Body of pancreas (tissue), 4 donors: ENCODE data around the gene CLCA4. TPM values are rescaled to one million over a fixed set of nuclear protein-coding genes. Genes with fewer than 3 reads are reported as not detected.
"Not testable (repeated sequence)": the region's sequence is repeated elsewhere in the genome, so short reads cannot be mapped to it uniquely, and the experiment has no call there.

Source experiments
- ATAC-seq: fragments of 150-250 bp; one replicate; pipeline ENCODE4 v1.9.1; 2016
- DNase-seq, 4 donors: peaks; one replicate each; pipeline ENCODE4 v3.0.0-alpha.2; 2019
- H3K27ac ChIP-seq, 4 donors: fragments of 200-600 bp; sonication (generic); 1 replicate in 3 of 4; 2 replicates in 1 of 4; pipeline versions ENCODE4 v1.5.1 to v1.6.1; 2016 to 2019; ENCODE audit warnings: mild to moderate bottlenecking in 1 of 4, mixed read lengths in 1 of 4, moderate library complexity in 1 of 4
- H3K27me3 ChIP-seq, 2 donors: fragments of 200-600 bp; sonication (generic); one replicate each; pipeline ENCODE4 v1.6.0; 2016; ENCODE audit warnings: mild to moderate bottlenecking in 1 of 2
- H3K36me3 ChIP-seq, 2 donors: fragments of 200-600 bp; sonication (generic); replicated peaks in 1 of 2; 2 replicates each; pipeline ENCODE4 v1.5.1; 2016; ENCODE audit warnings: low read depth in 2 of 2; ENCODE audit not compliant: insufficient read depth in 1 of 2
- H3K4me1 ChIP-seq: fragments of 200-600 bp; sonication (generic); one replicate; pipeline ENCODE4 v1.6.0; 2016
- H3K4me3 ChIP-seq, 2 donors: fragments of 200-600 bp; sonication (generic); 1 replicate in 1 of 2; 2 replicates in 1 of 2; pipeline ENCODE4 v1.5.1; 2016 to 2019
- H3K9me3 ChIP-seq, 3 donors: fragments of 200-600 bp; sonication (generic); 1 replicate in 2 of 3; 2 replicates in 1 of 3; pipeline ENCODE4 v1.5.1; 2016
- CTCF ChIP-seq, 7 experiments: fragments of 450-650 bp in 4 of 7; fragments of 200-600 bp in 3 of 7; sonication (generic) in 3 of 7; IDR thresholded peaks; one replicate each; pipeline ENCODE4 v1.5.1; 2016 to 2019; ENCODE audit warnings: antibody characterized with exemption in 7 of 7
- POLR2A ChIP-seq, 3 donors: fragments of 450-650 bp; IDR thresholded peaks; one replicate each; pipeline ENCODE4 v1.6.1; 2016; ENCODE audit warnings: antibody characterized with exemption in 3 of 3, mild to moderate bottlenecking in 2 of 3
- WGBS, 2 donors: methylation state at CpG; one replicate each; pipeline ENCODE4 v1.1.5; 2017; 5-methylcytosine and 5-hydroxymethylcytosine counted together
- intact Hi-C: fragments of 100-400 bp; cut with DNase I; formaldehyde crosslinking; loops from one replicate; pipeline ENCODE4 v1.15.1; 2023
- total RNA-seq, 2 donors: library from RNA; depleted of rRNA; stranded (reverse); fragments of >200 nt; gene quantifications; one replicate each; pipeline ENCODE4 v1.1.0, GENCODE V29; 2016

The CLCA4 gene
- not detected for total RNA-seq

GRCh38 chr1:86546787-86547221 lies at the start of gene CLCA4:
CLCA4 (plus strand) TSS chr1:86547078; CDS start chr1:86547120, 42 bp downstream.
- Histone ChIP-seq H3K4me3 (no peak within 1 kb of the TSS), H3K9me3 (no peaks in the 10 kb centered on the region), H3K27ac (no peak within 1 kb of the TSS), H3K4me1 (no peaks in the 10 kb centered on the region), H3K27me3 (no peaks in the 10 kb centered on the region), H3K36me3 (no peaks in the 10 kb centered on the region)
- WGBS, 2 donors, result 11 to 13% methylated on average over 2 of the region's 2 CpGs
- TF ChIP-seq POLR2A (IDR thresholded peaks at IDR 0.05) (no peak), CTCF (IDR thresholded peaks at IDR 0.05) (no peak)
- intact Hi-C loops, result no loop called here
- ATAC-seq, result no peak
- no peak for DNase-seq

- 42 to 44% methylated on average over 3 of the region's 3 CpGs for WGBS, 2 donors
- DNase-seq, result no peak
- Histone ChIP-seq H3K27ac (no peak overlapping the region), H3K4me3 (no peak overlapping the region), H3K36me3 (no peaks in the 10 kb centered on the region), H3K27me3 (no peaks in the 10 kb centered on the region), H3K4me1 (peaks cover 7% of the 10 kb centered on the region), H3K9me3 (no peaks in the 10 kb centered on the region)
- no peak for ATAC-seq
- no peak for TF ChIP-seq POLR2A (IDR thresholded peaks at IDR 0.05)
- no peak for TF ChIP-seq CTCF (IDR thresholded peaks at IDR 0.05)
- intact Hi-C loops, result no loop called here
Measured at GRCh38 chr1:86498281-86498680, 48.6 kb upstream of the CLCA4 start.

- peak; percentile 53 for ATAC-seq
- no peak overlapping the region for H3K4me3 ChIP-seq
- intact Hi-C loops, result loop anchor here (10.0 kb wide), 1 partner anchor 125 kb away; no protein-coding TSS in a partner anchor
- WGBS, 2 donors, result 5 to 16% methylated on average over 3 of the region's 3 CpGs
- TF ChIP-seq POLR2A (IDR thresholded peaks at IDR 0.05) (no peak), CTCF (IDR thresholded peaks at IDR 0.05) (peak; percentile 70 to 98 (median 92))
- no peaks in the 10 kb centered on the region for H3K36me3 ChIP-seq
- no peak overlapping the region for H3K27ac ChIP-seq
- H3K9me3 ChIP-seq, result no peaks in the 10 kb centered on the region
- no peaks in the 10 kb centered on the region for H3K27me3 ChIP-seq
- no peak for DNase-seq
- H3K4me1 ChIP-seq, result peaks cover 7% of the 10 kb centered on the region
Measured at GRCh38 chr1:86499987-86500593, 46.8 kb upstream of the CLCA4 start.

- ATAC-seq (no peak), DNase-seq (no peak)
- H3K4me1 ChIP-seq, result peaks cover 7% of the 10 kb centered on the region
- intact Hi-C loops, result loop anchor here (10.0 kb wide), 1 partner anchor 126 kb away; no protein-coding TSS in a partner anchor
- H3K27me3 ChIP-seq, result no peaks in the 10 kb centered on the region
- no peaks in the 10 kb centered on the region for H3K36me3 ChIP-seq
- no peak overlapping the region for H3K4me3 ChIP-seq
- H3K9me3 ChIP-seq, result no peaks in the 10 kb centered on the region
- 61 to 66% methylated on average over 2 of the region's 2 CpGs for WGBS, 2 donors
- no peak overlapping the region for H3K27ac ChIP-seq
- TF ChIP-seq CTCF (IDR thresholded peaks at IDR 0.05), result no peak
- no peak for TF ChIP-seq POLR2A (IDR thresholded peaks at IDR 0.05)
Measured at GRCh38 chr1:86500714-86501113, 46.2 kb upstream of the CLCA4 start.

GRCh38 chr1:86502125-86502646 lies 44.7 kb upstream of the CLCA4 start:
- DNase-seq (peak in 3 of 4 donors; percentile 37 to 40 (median 38)), ATAC-seq (peak; percentile 62)
- H3K27ac ChIP-seq, result peak overlapping the region in 1 of 4 donors; percentile 24
- H3K36me3 ChIP-seq, H3K9me3 ChIP-seq, H3K4me3 ChIP-seq, H3K27me3 ChIP-seq, H3K4me1 ChIP-seq: not testable (repeated sequence)
- intact Hi-C loops, result loop anchor here (10.0 kb wide), 1 partner anchor 127 kb away; no protein-coding TSS in a partner anchor
- 18 to 23% methylated on average over 16 of the region's 16 CpGs for WGBS, 2 donors
- peak; percentile 21 to 59 (median 46) for TF ChIP-seq CTCF (IDR thresholded peaks at IDR 0.05)
